8988T (cell line): ENCODE data around the gene UGGT1.
A peak's percentile ranks its signal among the peaks of the same experiment; 100 is the strongest.

Source experiments
- DNase-seq: peaks from one replicate; pipeline ENCODE4 v3.0.0; 2011

Gene UGGT1

GRCh38 chr2:128232965-128233789 lies 142.2 kb downstream of the UGGT1 start:
- peak; percentile 94 for DNase-seq

GRCh38 chr2:128233790-128234395 lies 142.9 kb downstream of the UGGT1 start:
- no peak for DNase-seq

- DNase-seq: no peak
These were observed 143.6 kb downstream of the UGGT1 start for GRCh38 chr2:128234613-128235012.

GRCh38 chr2:128235581-128235980 lies 144.6 kb downstream of the UGGT1 start:
- DNase-seq: no peak

- DNase-seq: no peak
These were observed 145.6 kb downstream of the UGGT1 start for GRCh38 chr2:128236491-128237035.

GRCh38 chr2:128237081-128237534 lies 146.1 kb downstream of the UGGT1 start:
- DNase-seq: no peak

- no peak for DNase-seq
These were observed 147.1 kb downstream of the UGGT1 start for GRCh38 chr2:128237911-128238697.

- DNase-seq: no peak
These were observed 150.9 kb downstream of the UGGT1 start for GRCh38 chr2:128241896-128242295.
